Measurements from ENCODE around the gene FBXO11.

DNA sequence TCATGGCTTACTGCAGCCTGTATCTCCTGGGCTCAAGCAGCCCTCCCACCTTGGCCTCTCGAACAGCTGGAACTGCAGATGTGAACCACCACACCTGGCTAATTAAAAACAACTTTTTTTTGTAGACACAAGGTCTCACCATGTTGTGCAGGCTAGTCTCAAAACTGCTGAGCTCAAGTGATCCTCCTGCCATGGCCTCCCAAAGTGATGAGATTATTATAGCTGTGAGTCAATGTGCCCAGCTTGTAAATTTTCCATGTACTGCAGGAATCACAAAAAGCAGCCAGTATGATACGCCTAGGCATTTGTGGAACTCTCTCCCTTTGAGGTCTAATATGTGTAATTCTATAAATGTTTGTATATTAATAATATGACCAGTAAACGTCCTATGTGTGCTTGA, 63.5 kb downstream of the FBXO11 start:
- TF ChIP-seq, protein P1, sequence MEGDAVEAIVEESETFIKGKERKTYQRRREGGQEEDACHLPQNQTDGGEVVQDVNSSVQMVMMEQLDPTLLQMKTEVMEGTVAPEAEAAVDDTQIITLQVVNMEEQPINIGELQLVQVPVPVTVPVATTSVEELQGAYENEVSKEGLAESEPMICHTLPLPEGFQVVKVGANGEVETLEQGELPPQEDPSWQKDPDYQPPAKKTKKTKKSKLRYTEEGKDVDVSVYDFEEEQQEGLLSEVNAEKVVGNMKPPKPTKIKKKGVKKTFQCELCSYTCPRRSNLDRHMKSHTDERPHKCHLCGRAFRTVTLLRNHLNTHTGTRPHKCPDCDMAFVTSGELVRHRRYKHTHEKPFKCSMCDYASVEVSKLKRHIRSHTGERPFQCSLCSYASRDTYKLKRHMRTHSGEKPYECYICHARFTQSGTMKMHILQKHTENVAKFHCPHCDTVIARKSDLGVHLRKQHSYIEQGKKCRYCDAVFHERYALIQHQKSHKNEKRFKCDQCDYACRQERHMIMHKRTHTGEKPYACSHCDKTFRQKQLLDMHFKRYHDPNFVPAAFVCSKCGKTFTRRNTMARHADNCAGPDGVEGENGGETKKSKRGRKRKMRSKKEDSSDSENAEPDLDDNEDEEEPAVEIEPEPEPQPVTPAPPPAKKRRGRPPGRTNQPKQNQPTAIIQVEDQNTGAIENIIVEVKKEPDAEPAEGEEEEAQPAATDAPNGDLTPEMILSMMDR (IDR thresholded peaks at IDR 0.05), result no peak
- no peak for TF ChIP-seq POLR2A (IDR thresholded peaks at IDR 0.05)

Measured in heart left ventricle (tissue), 13 donors.